HG02981 (cell line): ENCODE data around the gene GPC2.

Experiments
- ATAC-seq: cut with Tn5 transposase; IDR thresholded peaks from one replicate; pipeline ENCODE4 v1.9.1; 2021; ENCODE audit warnings: mild to moderate bottlenecking, moderate library complexity; ENCODE audit not compliant: unreplicated experiment

The GPC2 gene

DNA sequence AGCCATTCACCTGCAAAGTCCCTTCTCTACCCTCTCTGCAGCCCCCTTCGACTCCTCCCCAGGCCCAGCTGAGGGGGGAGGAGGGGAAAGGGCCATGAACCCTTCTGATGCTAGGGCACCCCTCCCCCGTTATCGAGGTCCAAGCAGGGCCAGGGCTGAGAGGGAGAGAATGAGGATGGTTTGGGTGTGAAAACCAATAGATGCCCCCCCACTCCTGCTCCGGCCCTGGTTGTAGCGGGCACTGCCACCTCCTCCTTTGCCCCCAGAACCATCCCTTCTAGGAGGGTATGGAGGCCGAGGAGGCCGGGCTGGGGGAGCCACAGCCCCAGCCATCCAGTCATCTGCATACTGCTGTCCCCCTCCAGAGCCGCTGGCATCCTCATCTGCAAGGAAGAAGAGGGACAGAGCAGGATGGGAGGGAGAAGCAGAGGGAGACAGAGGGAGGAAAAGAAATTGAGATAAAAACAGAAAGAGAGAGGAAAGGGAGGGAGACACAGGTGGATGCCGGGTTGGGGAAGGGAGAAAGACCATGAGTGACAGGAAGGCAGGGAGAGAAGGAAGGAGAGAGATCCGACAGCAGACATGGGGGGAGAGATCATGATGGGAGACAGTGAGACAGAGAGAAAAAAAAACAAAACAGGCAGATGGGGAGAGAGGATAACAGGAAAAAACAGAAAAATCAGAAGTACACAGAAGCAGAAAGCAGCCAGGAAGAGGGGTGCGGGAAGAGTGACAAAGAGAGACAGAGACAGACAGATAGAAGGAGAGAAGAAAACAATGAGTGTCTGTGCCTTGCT is 6.9 kb downstream of the GPC2 start:
- ATAC-seq: no peak

DNA sequence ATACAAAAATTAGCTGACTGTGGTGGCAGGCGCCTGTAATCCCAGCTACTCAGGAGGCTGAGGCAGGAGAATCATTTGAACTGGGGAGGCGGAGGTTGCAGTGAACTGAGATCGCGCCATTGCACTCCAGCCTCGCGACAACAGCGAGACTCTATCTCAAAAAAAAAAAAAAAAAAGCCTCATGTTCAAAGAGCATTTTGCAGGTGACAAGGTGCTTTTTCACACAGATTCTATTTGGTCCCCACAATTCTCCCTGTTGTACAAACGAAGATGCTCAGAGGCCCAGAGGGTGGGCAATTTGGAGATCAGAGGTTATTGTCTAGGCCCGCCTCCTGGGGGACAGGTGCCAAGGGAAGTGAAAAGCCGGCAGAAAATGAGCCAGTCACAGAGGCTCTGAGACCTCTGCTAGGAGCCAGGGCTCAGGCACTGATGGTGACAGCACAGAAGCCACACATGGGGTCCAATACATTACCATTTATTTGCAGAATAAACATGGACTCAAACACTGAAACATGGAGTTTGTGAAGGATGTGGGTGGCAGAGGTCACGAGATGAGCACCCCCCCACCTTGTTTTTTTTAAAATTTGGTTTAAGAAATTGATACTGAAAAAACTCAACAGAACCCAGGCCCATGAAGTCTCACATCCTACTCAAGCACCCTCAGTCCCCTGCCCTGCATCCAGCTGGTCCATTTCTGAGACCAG is 7.9 kb downstream of the GPC2 start:
- ATAC-seq: no peak

DNA sequence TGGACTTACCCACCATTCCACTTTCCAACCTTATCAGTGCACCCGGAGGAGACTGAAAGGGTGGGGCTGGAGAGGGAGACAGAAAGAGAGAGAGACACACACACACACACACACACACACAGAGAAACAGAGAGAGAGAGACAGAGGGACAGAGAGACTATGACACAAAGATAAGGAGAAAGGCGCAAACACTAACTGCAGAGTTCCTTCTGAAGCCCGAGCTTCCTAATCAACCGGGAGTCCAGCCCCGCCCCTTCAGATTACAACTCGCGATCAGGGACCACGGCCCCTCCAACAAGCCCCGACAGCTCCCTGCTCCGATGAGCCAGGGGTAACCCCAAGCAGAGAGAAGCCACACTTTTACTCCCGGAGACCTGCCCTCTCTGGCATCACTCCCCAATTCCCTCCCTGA is 9.3 kb downstream of the GPC2 start:
- no peak for ATAC-seq

GRCh38 chr7:100166970-100167911 is 9.9 kb downstream of the GPC2 start:
- ATAC-seq: no peak

DNA sequence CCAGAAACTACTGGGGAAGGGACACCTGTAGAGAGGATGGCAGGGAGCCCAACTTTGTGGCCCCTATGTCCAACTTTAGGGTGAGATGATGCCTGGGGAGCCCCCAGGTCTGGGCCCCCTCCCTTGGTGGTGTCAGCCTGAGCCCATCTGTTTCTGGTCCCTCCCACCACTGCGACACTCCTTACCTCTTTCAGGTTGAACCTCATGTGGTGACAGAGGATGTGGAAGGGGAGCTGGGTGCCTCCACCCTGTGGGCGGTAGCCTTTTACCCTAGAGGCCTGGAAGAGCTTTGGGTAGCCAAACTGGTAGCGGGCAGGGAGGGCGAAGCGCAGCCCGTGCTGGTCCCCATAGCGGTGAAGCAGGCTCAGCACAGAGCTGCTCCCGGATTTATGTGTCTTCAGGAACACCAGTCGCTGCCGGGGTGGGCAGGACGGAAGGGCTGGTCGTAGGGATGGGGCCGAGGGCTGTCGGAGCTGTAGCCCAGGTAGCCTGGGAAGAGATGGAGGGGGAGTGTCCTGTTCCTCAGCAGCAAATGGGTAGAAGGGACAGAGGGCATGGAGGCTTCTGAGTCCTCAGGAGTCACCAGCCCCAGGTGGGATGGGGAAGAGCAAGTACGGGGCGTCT is 10.8 kb downstream of the GPC2 start:
- no peak for ATAC-seq

- ATAC-seq: no peak
Observed at GRCh38 chr7:100163871-100164270, 13.3 kb downstream of the GPC2 start.

DNA sequence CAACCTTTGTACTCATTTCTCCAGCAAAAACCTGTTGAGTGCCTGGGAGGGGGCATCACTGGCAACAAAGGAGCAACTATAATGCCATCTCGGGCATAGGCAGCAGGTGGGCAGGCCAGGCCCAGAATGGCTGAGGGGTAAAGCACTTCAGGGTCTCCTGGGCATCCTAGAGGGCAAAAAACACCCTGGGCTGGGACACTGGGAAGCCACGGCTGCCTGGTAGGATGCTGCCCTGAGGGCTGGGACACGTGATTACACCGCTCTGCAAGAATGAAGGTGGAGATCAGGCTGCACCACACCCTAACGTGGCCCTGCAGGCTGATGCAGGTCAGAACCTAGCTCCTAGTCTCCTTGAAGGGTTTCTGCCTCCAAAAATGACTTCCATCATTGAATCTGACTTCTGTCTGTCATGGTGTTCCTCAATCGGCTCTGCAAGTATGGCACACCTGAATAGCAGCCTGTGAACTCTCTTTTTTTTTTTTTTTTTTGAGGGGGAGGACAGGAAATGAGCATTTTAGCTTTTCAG is 14.1 kb downstream of the GPC2 start:
- ATAC-seq: no peak

- no peak for ATAC-seq
Observed at GRCh38 chr7:100160067-100160466, 17.1 kb downstream of the GPC2 start.

DNA sequence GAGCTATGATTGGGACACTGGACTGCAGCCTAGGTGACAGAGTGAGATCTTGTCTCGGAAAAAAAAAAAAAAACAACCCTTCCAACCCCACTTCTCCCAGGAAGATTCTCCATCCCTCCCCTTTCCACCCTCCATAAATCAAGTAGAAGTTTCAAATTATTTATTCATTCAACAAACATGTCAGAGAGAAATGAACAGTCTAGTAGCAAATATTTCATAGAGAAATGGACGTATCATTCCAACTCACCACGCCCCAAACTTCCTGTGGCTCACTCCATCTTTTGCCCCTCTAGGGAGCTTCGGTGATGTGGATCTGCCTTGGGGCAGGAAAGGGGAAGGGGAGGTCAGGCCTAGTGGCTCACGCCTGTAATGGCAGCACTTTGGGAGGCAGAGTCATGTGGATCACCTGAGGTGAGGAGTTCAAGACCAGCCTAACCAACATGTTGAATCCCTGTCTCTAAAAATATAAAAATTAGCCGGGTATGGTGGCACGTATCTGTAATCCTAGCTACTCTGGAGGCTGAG is 18.0 kb downstream of the GPC2 start:
- no peak for ATAC-seq

DNA sequence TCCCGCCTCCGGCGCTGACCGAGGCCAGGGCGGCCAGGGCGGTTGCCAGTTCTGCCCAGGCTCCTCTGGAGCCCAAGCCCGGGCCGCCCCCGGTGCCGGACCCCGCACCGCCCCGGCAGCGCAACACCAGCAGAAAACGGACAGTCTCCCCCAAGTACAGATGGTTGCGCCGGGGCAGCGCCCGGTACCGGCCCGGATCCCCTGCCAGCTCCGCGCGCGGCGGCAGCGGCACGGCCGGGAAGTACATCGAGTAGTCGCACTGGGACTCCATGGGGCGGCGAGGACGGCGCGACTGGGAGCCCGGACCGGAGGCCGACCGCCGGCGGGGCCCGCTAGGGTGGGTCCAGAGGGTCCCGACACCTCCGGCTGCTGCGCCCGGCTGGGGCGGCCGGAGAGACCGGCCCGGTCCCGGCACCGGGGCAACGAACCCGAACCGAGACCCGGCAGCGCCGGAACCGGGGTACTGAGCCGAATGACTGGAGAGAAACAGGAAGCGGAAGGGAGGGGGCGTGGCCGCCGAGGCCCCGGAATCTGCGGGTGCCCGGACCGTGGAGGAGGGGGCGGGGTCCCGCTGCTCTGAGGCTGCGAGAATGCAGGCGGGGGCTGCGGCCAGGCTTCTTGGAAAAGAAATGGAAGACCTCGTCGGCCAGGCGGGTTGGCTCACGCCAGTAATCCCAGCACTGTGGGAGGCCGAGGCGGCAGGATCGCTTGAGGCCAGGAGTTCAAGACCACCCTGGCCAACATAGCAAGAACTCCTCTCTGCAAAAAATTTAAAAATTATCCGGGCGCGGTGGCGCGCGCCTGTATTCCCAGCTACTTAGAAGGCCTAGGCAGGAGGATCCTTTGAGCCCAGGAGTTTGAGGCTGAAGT is 18.7 kb downstream of the GPC2 start, which contains the start of gene TRAPPC14:
TRAPPC14 (minus strand) TSS at position 495 of the 870 bp plus-strand sequence; CDS start at position 271, 224 bp downstream.
- peak; percentile 79 for ATAC-seq

DNA sequence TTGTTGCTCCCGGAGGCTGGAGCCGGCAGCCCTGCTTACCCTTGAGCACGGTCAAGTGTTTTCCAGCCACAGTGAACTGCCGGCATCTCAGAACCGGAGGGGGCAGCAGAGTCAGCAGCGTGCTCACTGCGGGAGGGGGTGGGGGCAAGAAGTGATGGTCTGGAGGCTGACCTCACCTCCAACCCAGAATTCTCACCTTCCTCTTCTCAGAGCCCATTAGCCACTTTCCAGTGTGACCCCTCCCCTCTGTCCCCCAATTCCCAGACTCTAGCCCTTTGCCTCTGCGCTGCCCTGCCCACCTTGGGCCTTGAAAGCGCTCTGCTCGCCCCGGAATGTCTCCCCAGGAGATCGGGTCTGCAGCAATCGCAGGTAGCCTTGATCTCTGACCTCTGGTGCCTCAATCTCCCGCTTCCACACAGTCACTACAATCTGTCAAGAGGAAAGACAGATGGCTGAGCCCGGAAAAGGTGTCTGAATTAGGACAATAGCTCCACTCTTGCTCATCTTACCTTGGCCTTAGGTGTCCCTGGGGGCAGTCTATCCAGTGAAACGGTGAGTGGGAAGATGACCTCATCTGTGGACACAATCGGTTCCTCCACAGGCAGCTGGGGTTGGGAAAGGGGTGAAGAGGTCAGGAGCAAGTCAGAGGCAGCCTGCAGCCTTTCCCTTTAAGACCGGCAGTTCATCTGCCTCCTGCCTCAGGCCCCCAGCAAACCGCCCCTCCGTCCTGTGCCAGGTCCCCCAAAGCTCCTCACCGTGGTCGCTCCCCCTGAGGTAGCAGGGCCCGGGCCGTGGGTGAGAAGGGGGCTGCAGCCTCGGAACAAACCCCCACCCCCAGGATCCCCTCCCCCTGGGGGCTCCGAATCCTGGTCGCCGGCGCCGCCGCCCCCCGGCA is 19.6 kb downstream of the GPC2 start:
- no peak for ATAC-seq

DNA sequence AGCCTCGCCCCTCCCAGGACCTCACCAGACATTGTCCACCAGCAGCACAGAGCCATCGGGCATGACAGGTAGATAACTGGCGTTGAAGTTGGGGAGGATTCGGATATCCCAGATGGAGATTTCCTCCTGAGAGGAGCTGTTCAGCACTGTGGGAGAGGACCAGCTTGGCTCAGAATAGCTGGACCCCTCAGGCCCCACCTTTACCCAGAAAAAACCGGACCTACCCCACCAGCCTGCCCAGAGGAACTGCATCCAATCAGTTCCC is 20.2 kb downstream of the GPC2 start:
- ATAC-seq: no peak

GRCh38 chr7:100156331-100157068 is 20.7 kb downstream of the GPC2 start:
- ATAC-seq: no peak

DNA sequence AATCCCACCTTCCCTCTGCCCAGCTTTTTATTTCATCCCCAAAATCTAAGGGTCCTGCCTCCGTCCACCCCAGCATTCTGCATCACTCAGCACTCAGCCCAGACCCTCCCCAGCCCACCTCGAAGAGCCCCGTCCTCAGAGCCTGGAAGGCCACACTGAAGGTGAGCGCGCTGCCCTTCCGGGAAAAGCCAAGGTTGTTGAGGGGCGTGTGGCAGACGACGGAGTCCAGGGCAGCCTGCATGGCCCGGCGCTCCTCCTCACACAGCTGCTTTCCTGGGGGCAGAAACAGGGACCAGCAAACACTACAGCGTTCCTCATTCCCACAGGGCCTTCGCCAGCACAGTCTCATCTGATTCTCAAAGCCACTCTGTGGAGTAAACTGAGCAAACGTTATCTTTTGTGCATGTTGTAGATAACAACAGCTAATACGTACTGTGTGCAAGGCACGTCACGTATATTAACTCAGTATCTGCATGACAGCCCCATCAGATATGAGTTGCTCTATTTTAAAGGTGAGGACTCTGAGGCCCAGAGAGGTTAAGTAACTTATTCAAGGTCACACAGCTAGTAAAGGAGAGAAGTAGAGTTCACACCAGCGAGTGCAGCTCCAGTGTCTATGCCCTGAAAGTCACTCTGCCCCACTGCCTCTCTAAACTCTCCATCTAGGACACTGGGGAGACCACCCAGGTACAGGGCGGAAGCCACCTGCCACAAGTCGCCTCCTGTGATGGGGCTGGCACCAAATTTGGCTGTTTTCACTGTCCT is 21.4 kb downstream of the GPC2 start:
- no peak for ATAC-seq

DNA sequence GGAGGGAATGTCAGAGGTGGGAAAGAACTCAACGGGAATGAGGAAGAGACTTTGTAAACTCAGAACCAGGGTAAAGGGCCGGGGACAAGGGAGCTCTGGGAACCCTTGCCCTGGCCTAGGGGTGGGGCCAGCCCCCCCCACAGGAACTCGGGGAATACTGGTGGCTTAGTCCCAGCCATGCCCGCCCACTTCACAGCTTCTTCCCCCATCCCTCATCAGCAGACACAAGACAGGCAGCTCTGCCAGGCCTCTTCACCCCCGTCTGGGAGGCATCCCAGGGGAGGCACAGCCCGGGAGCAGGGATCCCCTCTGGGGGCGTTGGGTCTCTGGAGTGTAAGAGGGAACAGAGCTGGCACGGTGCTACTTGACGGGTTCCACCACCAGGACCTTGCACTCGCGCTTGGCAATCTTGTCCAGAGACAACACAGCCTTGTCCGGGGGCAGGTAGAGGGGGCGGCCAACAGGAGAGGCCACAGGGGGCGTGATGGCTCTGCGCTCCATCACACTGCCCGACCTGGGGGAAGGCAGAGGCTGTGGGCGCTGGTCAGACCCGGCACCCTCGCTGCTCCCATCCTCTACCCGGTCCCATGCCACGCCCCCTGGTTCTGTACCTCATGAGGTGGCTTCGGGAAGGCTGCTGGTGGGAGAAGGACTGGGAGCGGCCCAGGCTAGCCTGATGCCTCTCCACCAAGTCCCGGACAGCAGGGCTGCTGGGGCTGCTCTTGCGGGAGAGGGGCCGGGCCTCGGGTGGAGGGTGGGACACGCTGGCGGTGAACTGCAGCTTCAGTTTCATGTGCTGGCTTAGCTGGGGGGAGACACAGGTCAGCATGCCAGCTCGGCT is 22.3 kb downstream of the GPC2 start:
- ATAC-seq: no peak
